ACC112 (cell line): ENCODE results near the gene CLASP1.
A peak's percentile ranks its signal among the peaks of the same experiment; 100 is the strongest.

Source experiments
- H2AFZ ChIP-seq: fragments of 200-600 bp; sonication (generic); one replicate; pipeline ENCODE4 v1.6.0; 2017; ENCODE audit warnings: antibody characterized with exemption, low read length; ENCODE audit not compliant: unreplicated experiment
- H3K27ac ChIP-seq: fragments of 200-600 bp; sonication (generic); 2 replicates; pipeline ENCODE4 v1.5.1; 2014; ENCODE audit warnings: low read depth, mild to moderate bottlenecking, antibody characterized with exemption, low read length, moderate library complexity
- H3K27me3 ChIP-seq: fragments of 200-600 bp; sonication (generic); 2 replicates; pipeline ENCODE4 v1.6.1; 2014; ENCODE audit warnings: mild to moderate bottlenecking, antibody characterized with exemption, low read length, moderate library complexity, mixed read lengths; ENCODE audit not compliant: insufficient read depth
- H3K36me3 ChIP-seq: fragments of 200-600 bp; sonication (generic); 2 replicates; pipeline ENCODE4 v1.6.1; 2016; ENCODE audit warnings: mild to moderate bottlenecking, antibody characterized with exemption, low read length, moderate library complexity, mixed read lengths; ENCODE audit not compliant: insufficient read depth
- H3K4me1 ChIP-seq: fragments of 200-600 bp; sonication (generic); one replicate; pipeline ENCODE4 v1.6.1; 2016; ENCODE audit warnings: low read length, mixed read lengths; ENCODE audit not compliant: insufficient read depth, unreplicated experiment, control insufficient read depth
- H3K4me3 ChIP-seq: fragments of 200-600 bp; sonication (generic); 2 replicates; pipeline ENCODE4 v1.5.1; 2014; ENCODE audit warnings: mild to moderate bottlenecking, low read depth, low read length
- H3K79me2 ChIP-seq: fragments of 200-600 bp; sonication (generic); one replicate; pipeline ENCODE4 v1.6.0; 2016; ENCODE audit warnings: low read length; ENCODE audit not compliant: control insufficient read depth, unreplicated experiment, insufficient read depth

Gene CLASP1

DNA sequence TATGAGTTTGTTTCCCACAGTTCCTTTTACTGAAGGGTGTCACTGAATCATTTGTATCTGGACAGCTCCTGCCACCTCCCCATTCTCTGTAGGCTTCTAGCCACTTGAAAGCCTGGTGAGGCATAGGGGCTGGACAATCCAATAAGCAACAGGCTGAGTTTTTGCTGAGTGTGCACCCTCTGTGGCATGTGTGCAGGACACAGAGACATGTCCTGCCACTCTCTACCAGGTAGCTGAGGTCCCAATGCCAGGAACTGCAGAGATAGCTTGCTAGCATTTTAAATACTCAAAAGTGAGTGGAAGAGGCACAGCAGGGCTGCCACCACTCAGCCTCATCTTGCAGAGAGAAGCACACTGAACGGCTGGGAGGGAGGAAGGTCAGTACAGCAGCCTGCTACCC lies 287.0 kb downstream of the CLASP1 start:
- no peaks in the 10 kb centered on the region for H3K27me3 ChIP-seq

GRCh38 chr2:121360566-121361300 lies 288.5 kb downstream of the CLASP1 start:
- Histone ChIP-seq H3K36me3 (peaks cover 24% of the 10 kb centered on the region), H3K4me1 (peaks cover 76% of the 10 kb centered on the region), H2AFZ (no peak overlapping the region), H3K27ac (peak overlapping the region; percentile 93), H3K4me3 (peak overlapping the region; percentile 20), H3K27me3 (no peaks in the 10 kb centered on the region), H3K79me2 (no peaks in the 10 kb centered on the region)

More for the DNA sequence above, 287.0 kb downstream of the CLASP1 start:
- Histone ChIP-seq H3K79me2 (no peaks in the 10 kb centered on the region), H3K27ac (peak overlapping the region; percentile 93), H2AFZ (no peak overlapping the region), H3K36me3 (peaks cover 24% of the 10 kb centered on the region), H3K4me3 (no peak overlapping the region), H3K4me1 (peaks cover 82% of the 10 kb centered on the region)

DNA sequence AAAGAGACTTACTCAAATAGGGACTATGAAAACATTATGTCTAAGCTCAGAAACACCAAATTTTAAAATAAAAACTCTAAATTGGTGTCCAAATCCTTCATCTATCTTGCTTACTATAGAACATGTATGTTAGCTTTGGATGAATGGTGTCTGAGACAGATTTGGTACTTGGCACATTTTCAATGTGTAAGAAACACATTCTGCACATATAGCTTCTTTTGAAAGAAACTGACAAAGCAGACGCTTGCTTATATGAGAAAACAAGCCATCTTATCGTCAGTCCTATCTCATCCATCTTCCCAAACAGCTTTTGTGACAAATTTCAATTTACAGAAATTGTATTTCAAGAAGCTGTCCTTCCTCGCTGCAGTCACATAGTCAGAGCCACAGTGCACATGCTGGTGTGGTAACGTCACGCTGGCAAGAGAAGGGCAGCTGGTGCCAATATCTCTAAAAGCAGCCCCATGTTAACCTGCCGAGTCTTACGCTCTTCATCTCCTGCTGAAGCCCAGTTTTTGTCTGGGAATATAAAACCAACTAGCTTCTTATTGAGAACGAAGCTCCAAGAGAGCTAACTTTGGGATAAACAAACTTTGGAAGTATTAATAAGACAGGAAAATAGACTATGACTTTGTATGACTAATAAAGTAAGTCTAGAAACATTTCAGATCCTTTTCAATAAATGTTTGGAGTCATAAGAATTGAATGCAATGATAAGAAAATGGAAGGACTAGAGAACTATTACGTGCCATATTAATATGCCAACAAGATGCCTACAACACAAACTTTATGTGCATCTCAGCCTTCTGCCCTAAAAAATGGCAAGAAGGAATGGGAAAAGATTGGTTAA lies 289.3 kb downstream of the CLASP1 start:
- Histone ChIP-seq H3K4me1 (peaks cover 68% of the 10 kb centered on the region), H3K36me3 (peaks cover 19% of the 10 kb centered on the region), H3K79me2 (no peaks in the 10 kb centered on the region), H3K4me3 (peak overlapping the region; percentile 20), H2AFZ (no peak overlapping the region), H3K27me3 (no peaks in the 10 kb centered on the region), H3K27ac (peak overlapping the region; percentile 93)

DNA sequence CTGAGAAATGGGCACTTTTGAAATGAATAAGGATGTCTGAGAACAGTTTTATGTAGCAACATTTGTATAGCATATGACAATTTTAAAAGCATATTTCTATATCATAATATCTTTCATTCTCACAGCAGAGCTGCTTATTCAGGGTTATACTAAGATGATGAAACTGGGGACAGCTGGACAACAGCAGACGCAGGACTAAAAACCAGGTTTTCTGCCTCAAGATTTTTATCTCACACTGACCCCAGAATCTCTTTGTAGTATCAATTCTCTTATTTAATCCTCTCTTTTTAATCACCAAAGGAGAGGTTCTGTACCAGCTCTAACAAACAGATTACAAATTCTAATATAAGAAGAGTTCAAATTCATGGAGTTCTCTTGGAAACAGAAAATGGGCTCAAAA lies 290.1 kb downstream of the CLASP1 start:
- H3K36me3 ChIP-seq: peaks cover 20% of the 10 kb centered on the region

DNA sequence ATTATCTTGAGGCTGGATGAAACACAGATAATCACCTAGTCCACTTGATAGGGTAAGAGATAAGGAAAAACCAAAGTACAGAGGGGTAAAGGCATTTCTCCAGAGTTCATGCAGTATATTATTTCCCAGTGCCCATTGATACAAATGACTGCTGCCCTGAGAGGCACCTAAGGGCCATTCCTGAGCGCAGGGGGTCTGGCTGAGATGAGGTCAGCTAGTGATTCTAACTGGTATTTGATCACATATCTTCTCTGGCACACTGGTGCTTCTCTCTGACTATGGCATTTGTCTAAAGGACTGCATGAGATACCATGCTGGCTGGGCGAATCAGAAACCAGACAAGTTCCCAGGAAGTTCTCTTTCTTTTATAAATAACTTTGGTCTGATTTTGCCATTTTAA lies 291.0 kb downstream of the CLASP1 start:
- Histone ChIP-seq H3K36me3 (peaks cover 23% of the 10 kb centered on the region), H2AFZ (no peak overlapping the region)

More for the DNA sequence above, 290.1 kb downstream of the CLASP1 start:
- Histone ChIP-seq H2AFZ (no peak overlapping the region), H3K27ac (peak overlapping the region; percentile 93), H3K79me2 (no peaks in the 10 kb centered on the region), H3K27me3 (no peaks in the 10 kb centered on the region), H3K4me3 (no peak overlapping the region), H3K4me1 (peaks cover 61% of the 10 kb centered on the region)

GRCh38 chr2:121356058-121356640 lies 293.1 kb downstream of the CLASP1 start:
- H2AFZ ChIP-seq: no peak overlapping the region
- H3K36me3 ChIP-seq: 0 out of 2 replicates have a peak, but pooled peaks cover 5% of the 10 kb centered on the region
- H3K4me3 ChIP-seq: no peak overlapping the region
- H3K79me2 ChIP-seq: no peaks in the 10 kb centered on the region
- H3K27me3 ChIP-seq: no peaks in the 10 kb centered on the region
- no peak overlapping the region for H3K27ac ChIP-seq
- H3K4me1 ChIP-seq: peaks cover 31% of the 10 kb centered on the region

More for the DNA sequence above, 291.0 kb downstream of the CLASP1 start:
- Histone ChIP-seq H3K4me1 (peaks cover 52% of the 10 kb centered on the region), H3K27me3 (no peaks in the 10 kb centered on the region), H3K4me3 (no peak overlapping the region), H3K27ac (no peak overlapping the region), H3K79me2 (no peaks in the 10 kb centered on the region)

DNA sequence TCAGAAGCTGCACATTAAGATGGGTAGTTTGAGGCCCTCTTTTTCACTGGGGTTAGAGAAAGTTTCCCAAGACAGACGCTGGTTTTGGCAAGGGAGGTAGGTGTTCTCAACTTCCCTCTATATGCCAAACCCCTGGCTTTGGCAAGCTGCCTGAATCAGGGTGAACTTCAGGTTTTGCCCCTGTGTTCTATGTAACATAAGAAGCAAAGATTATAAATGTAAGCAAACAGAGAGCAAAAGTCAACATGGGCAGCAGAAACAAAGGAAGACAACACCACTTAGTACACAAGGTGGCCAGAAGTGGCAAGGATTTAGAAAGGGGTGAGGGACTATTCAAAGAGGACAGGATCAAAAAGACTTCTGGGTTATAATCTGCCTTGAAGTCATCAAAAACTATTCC lies 293.8 kb downstream of the CLASP1 start:
- Histone ChIP-seq H3K4me1 (peaks cover 24% of the 10 kb centered on the region), H3K36me3 (0 out of 2 replicates have a peak, but pooled peaks cover 5% of the 10 kb centered on the region), H2AFZ (no peak overlapping the region), H3K79me2 (no peaks in the 10 kb centered on the region), H3K27ac (no peak overlapping the region), H3K4me3 (no peak overlapping the region), H3K27me3 (no peaks in the 10 kb centered on the region)

DNA sequence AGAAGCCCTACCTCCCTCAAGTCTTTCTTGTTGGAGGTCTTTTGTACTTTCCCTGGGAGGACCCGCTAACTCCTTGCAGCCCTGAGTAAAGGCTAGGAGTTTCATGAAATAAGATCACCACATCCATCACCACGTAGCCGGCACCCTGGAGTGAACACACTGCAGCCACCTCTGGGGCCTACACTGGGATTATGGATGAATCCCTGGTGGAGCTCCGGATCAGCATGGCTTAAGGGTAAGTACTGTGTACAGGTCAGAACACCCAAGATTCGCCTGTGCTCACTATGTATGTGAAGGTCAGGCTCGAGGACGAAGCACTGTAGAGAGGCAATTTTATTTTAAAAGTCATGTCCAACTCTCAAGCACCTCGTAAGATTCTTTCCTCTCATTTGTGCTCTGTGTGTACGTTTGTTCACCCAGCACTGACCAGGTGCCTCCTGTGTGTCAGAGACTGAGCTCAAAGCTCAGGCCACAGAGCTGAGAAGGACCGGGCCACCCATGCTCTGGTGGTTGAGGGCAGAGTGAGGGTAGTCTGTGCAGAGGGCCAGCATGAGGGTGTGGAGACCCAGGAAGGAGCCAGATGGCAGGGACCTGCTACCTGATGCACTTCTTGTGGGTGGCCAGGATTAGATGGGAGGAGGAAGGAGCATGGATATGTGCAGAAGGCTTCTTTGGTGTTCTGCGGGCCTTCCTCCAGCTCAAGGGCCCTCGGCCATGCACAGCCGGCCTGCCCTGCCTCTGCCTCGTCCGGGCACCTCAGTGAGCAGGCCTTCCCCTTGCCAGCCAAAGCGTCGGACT lies 297.5 kb downstream of the CLASP1 start:
- H3K27me3 ChIP-seq: no peaks in the 10 kb centered on the region
- no peak overlapping the region for H2AFZ ChIP-seq
- H3K79me2 ChIP-seq: no peaks in the 10 kb centered on the region
- H3K4me1 ChIP-seq: no peaks in the 10 kb centered on the region
- no peak overlapping the region for H3K4me3 ChIP-seq
- H3K36me3 ChIP-seq: 0 out of 2 replicates have a peak, but pooled peaks cover 5% of the 10 kb centered on the region
- no peak overlapping the region for H3K27ac ChIP-seq

DNA sequence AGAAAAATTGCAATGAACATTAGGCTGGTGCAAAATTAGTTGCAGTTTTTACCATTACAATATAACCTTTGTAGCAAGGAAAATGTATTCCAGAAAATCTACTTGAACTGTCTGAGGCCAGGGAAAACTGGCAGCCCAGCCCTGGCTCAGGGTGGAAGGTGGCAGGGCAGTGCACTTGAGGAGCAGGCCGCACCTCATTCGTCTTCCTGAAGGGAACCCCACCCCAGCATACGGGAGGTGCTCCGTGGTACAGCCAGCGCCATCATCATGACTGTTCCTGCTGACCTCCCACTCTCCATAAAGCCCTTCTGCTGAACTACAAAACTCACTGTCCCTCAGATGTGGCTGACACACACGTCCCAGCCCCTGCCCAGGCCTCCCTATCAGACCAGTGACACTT lies 298.4 kb downstream of the CLASP1 start:
- H2AFZ ChIP-seq: no peak overlapping the region
- no peak overlapping the region for H3K4me3 ChIP-seq
- no peaks in the 10 kb centered on the region for H3K4me1 ChIP-seq
- H3K27ac ChIP-seq: no peak overlapping the region
- H3K79me2 ChIP-seq: no peaks in the 10 kb centered on the region
- peaks cover 10% of the 10 kb centered on the region; the same call in 1 of the 2 replicates for H3K36me3 ChIP-seq
- H3K27me3 ChIP-seq: no peaks in the 10 kb centered on the region

- Histone ChIP-seq H3K36me3 (peaks cover 13% of the 10 kb centered on the region; the same call in 1 of the 2 replicates), H3K27ac (no peak overlapping the region), H3K27me3 (no peaks in the 10 kb centered on the region), H3K4me1 (no peaks in the 10 kb centered on the region), H3K79me2 (no peaks in the 10 kb centered on the region), H2AFZ (no peak overlapping the region), H3K4me3 (no peak overlapping the region)
Observed at GRCh38 chr2:121350402-121350775, 298.9 kb downstream of the CLASP1 start.
